Astrocyte of the cerebellum (primary cell): ENCODE measurements around the gene IGSF9.

Experiments
- DNase-seq: peaks from one replicate; pipeline ENCODE4 v3.0.0-alpha.2; 2011; ENCODE audit warnings: low read depth
- H3K4me3 ChIP-seq: 2 replicates; pipeline ENCODE4 v1.5.1; 2011; ENCODE audit warnings: mild to moderate bottlenecking, low read depth, low read length, moderate library complexity
- CTCF ChIP-seq: IDR thresholded peaks from 2 replicates; pipeline ENCODE4 v1.5.1; 2012; ENCODE audit warnings: low read length, low read depth, moderate library complexity, mild to moderate bottlenecking; ENCODE audit errors: missing control alignments
- in situ Hi-C: cut with HindIII; loops from 2 replicates; pipeline ENCODE4 v1.10.0; 2017; ENCODE audit warnings: low sequenced_read_pairs

Gene IGSF9

GRCh38 chr1:159982280-159982679, 36.9 kb upstream of the IGSF9 start:
- H3K4me3 ChIP-seq, result no peak overlapping the region
- DNase-seq, result no peak
- TF ChIP-seq CTCF, result no peak
- in situ Hi-C loops, result loop anchor here (5.0 kb wide), 1 partner anchor 35 kb away; the partner anchor contains the start of gene IGSF9

GRCh38 chr1:159981351-159982055, 36.1 kb upstream of the IGSF9 start:
- in situ Hi-C loops, result loop anchor here (5.0 kb wide), 1 partner anchor 34 kb away; the partner anchor contains the start of gene IGSF9
- no peak for DNase-seq

GRCh38 chr1:159980786-159981185, 35.4 kb upstream of the IGSF9 start:
- in situ Hi-C loops, result loop anchor here (5.0 kb wide), 1 partner anchor 33 kb away; the partner anchor contains the start of gene IGSF9
- no peak for TF ChIP-seq CTCF
- DNase-seq, result no peak
- no peak overlapping the region for H3K4me3 ChIP-seq

More at GRCh38 chr1:159981351-159982055, 36.1 kb upstream of the IGSF9 start:
- no peak for TF ChIP-seq CTCF
- H3K4me3 ChIP-seq, result no peak overlapping the region

- DNase-seq, result no peak
- in situ Hi-C loops, result loop anchor here (5.0 kb wide), 1 partner anchor 33 kb away; the partner anchor contains the start of gene IGSF9
- no peak for TF ChIP-seq CTCF
- H3K4me3 ChIP-seq, result no peak overlapping the region
Measured at GRCh38 chr1:159980076-159980475, 34.7 kb upstream of the IGSF9 start.

GRCh38 chr1:159979257-159979656, 33.8 kb upstream of the IGSF9 start:
- no peak for DNase-seq
- no peak overlapping the region for H3K4me3 ChIP-seq
- TF ChIP-seq CTCF, result no peak
- in situ Hi-C loops, result no loop called here

- no peak overlapping the region for H3K4me3 ChIP-seq
- no peak for DNase-seq
- in situ Hi-C loops, result no loop called here
- TF ChIP-seq CTCF, result no peak
Measured at GRCh38 chr1:159978107-159978398, 32.6 kb upstream of the IGSF9 start.
